GM12878 (cell line): Measurements from ENCODE around the gene SLC7A10.

ENCODE experiments used
- ATF2 ChIP-seq: IDR thresholded peaks from 2 replicates; pipeline ENCODE4 v1.6.1; 2012; ENCODE audit warnings: low read length, inconsistent platforms
- CTCF ChIP-seq, 3 experiments: IDR thresholded peaks in 2 of 3; conservative IDR thresholded peaks in 1 of 3; 2 replicates each; pipeline ENCODE4 v1.5.1; 2011; ENCODE audit warnings: low read depth in 3 of 3, low read length in 3 of 3, mild to moderate bottlenecking in 3 of 3, control low read depth in 2 of 3, moderate library complexity in 2 of 3, inconsistent platforms in 1 of 3, mixed read lengths in 1 of 3; ENCODE audit not compliant: control insufficient read depth in 2 of 3, insufficient read depth in 1 of 3; ENCODE audit errors: extremely low read depth in 1 of 3
- DPF2 ChIP-seq: fragments of 450-650 bp; IDR thresholded peaks from 2 replicates; pipeline ENCODE4 v1.6.1; 2017; ENCODE audit warnings: mild to moderate bottlenecking
- EZH2 ChIP-seq: IDR thresholded peaks from 2 replicates; pipeline ENCODE4 v1.6.1; 2012; ENCODE audit warnings: low read depth, mild to moderate bottlenecking, control low read depth, inconsistent platforms, low read length, borderline replicate concordance; ENCODE audit not compliant: control insufficient read depth
- NFXL1 ChIP-seq: fragments of 450-650 bp; IDR thresholded peaks from 2 replicates; pipeline ENCODE4 v1.6.1; 2017; ENCODE audit warnings: antibody characterized with exemption, mild to moderate bottlenecking, borderline replicate concordance
- NKRF ChIP-seq: fragments of 450-650 bp; conservative IDR thresholded peaks from 2 replicates; pipeline ENCODE4 v1.6.1; 2017; ENCODE audit warnings: mild to moderate bottlenecking, moderate library complexity
- POLR2AphosphoS5 ChIP-seq: IDR thresholded peaks from 2 replicates; pipeline ENCODE4 v1.6.1; 2011; ENCODE audit warnings: mild to moderate bottlenecking, low read length, inconsistent platforms
- RAD21 ChIP-seq: IDR thresholded peaks from 2 replicates; pipeline ENCODE4 v1.6.1; 2011; ENCODE audit warnings: mild to moderate bottlenecking, low read depth, low read length, moderate library complexity; ENCODE audit not compliant: insufficient read depth
- SMAD1 ChIP-seq: fragments of 450-650 bp; IDR thresholded peaks from 2 replicates; pipeline ENCODE4 v1.6.1; 2018; ENCODE audit warnings: mild to moderate bottlenecking, low read depth; ENCODE audit not compliant: partially characterized antibody
- TAF1 ChIP-seq: IDR thresholded peaks from 2 replicates; pipeline ENCODE4 v1.6.1; 2011; ENCODE audit warnings: mild to moderate bottlenecking, low read depth, low read length, borderline replicate concordance
- ZNF274 ChIP-seq: IDR thresholded peaks from one replicate; pipeline ENCODE4 v1.8.0; 2011; ENCODE audit not compliant: insufficient read length, insufficient read depth

- TF ChIP-seq TAF1 = no peak
- TF ChIP-seq CTCF (IDR thresholded peaks at IDR 0.05 in 2 of 3, conservative IDR thresholded peaks at IDR 0.05 in 1 of 3; ENCODE audit: control insufficient read depth in 2 of 3, extremely low read depth in 1 of 3, insufficient read depth in 1 of 3, low read depth in 3 of 3, low read length in 3 of 3) = no peak
- no peak for TF ChIP-seq ATF2
- TF ChIP-seq SMAD1 = no peak
- TF ChIP-seq EZH2 = no peak
- TF ChIP-seq DPF2 = no peak
- TF ChIP-seq ZNF274 = no peak
- no peak for TF ChIP-seq RAD21
- no peak for TF ChIP-seq POLR2AphosphoS5
- TF ChIP-seq NFXL1 = no peak
- TF ChIP-seq NKRF = no peak
These were observed 39.3 kb upstream of the SLC7A10 start for GRCh38 chr19:33264881-33265445.
